CD4-positive, alpha-beta memory T cell (primary cell): ENCODE results near the gene NR3C2. TPM values are rescaled to one million over a fixed set of nuclear protein-coding genes. Genes with fewer than 3 reads are reported as not detected.
"Not testable (repeated sequence)": the region's sequence is repeated elsewhere in the genome, so short reads cannot be mapped to it uniquely, and the experiment has no call there.

Experiments
- CTCF ChIA-PET: fragments of 350-600 bp; sonication (Branson Sonifier 250); formaldehyde crosslinking; loops from one replicate; lab custom pipeline; 2021; ENCODE audit warnings: inconsistent platforms; ENCODE audit not compliant: partially characterized antibody; lab: Charles Lee
- POLR2A ChIA-PET: fragments of 350-600 bp; sonication (Branson Sonifier 250); formaldehyde crosslinking; loops from one replicate; lab custom pipeline; 2021; ENCODE audit not compliant: partially characterized antibody; lab: Charles Lee
- DNase-seq, 5 donors: peaks; one replicate each; pipeline versions ENCODE4 v3.0.0 to v3.0.0-alpha.2; 2020 to 2022; ENCODE audit warnings: mixed read lengths in 1 of 5
- H3K27ac ChIP-seq: one replicate; pipeline ENCODE4 v1.7.0; 2013; ENCODE audit warnings: low read depth, low read length
- H3K27me3 ChIP-seq: 2 replicates; pipeline ENCODE4 v1.7.0; 2013; ENCODE audit warnings: mild to moderate bottlenecking, low read length, moderate library complexity; ENCODE audit not compliant: insufficient read depth
- H3K36me3 ChIP-seq: 2 replicates; pipeline ENCODE4 v1.7.0; 2013; ENCODE audit warnings: mild to moderate bottlenecking, low read length, moderate library complexity; ENCODE audit not compliant: insufficient read depth
- H3K4me1 ChIP-seq: 2 replicates; pipeline ENCODE4 v1.7.0; 2013; ENCODE audit warnings: mild to moderate bottlenecking, low read length, moderate library complexity; ENCODE audit not compliant: insufficient read depth
- H3K4me3 ChIP-seq, 2 donors: one replicate each; pipeline ENCODE4 v1.7.0; 2013; ENCODE audit warnings: low read length in 2 of 2, mild to moderate bottlenecking in 1 of 2
- H3K9me3 ChIP-seq, 2 donors: one replicate each; pipeline ENCODE4 v1.7.0; 2013; ENCODE audit warnings: low read length in 2 of 2, control low read depth in 1 of 2; ENCODE audit not compliant: control insufficient read depth in 1 of 2
- H3K27ac Mint-ChIP-seq, 7 donors: one replicate each; pipeline ENCODE4 v1.8.0; 2020 to 2021; ENCODE audit warnings: mixed read lengths in 7 of 7, mild to moderate bottlenecking in 6 of 7, inconsistent platforms in 3 of 7, moderate library complexity in 3 of 7
- H3K27me3 Mint-ChIP-seq, 2 donors: one replicate each; pipeline ENCODE4 v1.8.0; 2020 to 2021; ENCODE audit warnings: mixed read lengths in 2 of 2
- H3K36me3 Mint-ChIP-seq, 2 donors: one replicate each; pipeline ENCODE4 v1.8.0; 2020 to 2021; ENCODE audit warnings: mixed read lengths in 2 of 2, inconsistent platforms in 1 of 2, mild to moderate bottlenecking in 1 of 2
- H3K4me1 Mint-ChIP-seq, 4 donors: one replicate each; pipeline ENCODE4 v1.8.0; 2020 to 2021; ENCODE audit warnings: mixed read lengths in 4 of 4, mild to moderate bottlenecking in 1 of 4
- H3K4me3 Mint-ChIP-seq, 8 donors: one replicate each; pipeline ENCODE4 v1.8.0; 2020 to 2021; ENCODE audit warnings: mixed read lengths in 8 of 8, mild to moderate bottlenecking in 7 of 8, moderate library complexity in 6 of 8, inconsistent platforms in 3 of 8
- H3K9me3 Mint-ChIP-seq, 8 donors: one replicate each; pipeline ENCODE4 v1.8.0; 2020 to 2021; ENCODE audit warnings: mixed read lengths in 8 of 8, mild to moderate bottlenecking in 5 of 8, inconsistent platforms in 3 of 8, moderate library complexity in 1 of 8
- intact Hi-C: fragments of 100-400 bp; cut with micrococcal nuclease; formaldehyde crosslinking; loops from one replicate; pipeline ENCODE4 v1.15.1; 2023
- polyA plus RNA-seq, 2 donors: library from polyadenylated mRNA; unstranded; fragments of 300-500 nt; fragmentation: Illumina TruSeq; gene quantifications; one replicate each; pipeline ENCODE4 v1.2.3, GENCODE V29; 2021
- total RNA-seq, 2 experiments: library from RNA; stranded (reverse); gene quantifications; one replicate each; pipeline ENCODE4 v1.2.3, GENCODE V29; 2021

Gene NR3C2
- total and polyA plus RNA-seq, 4 experiments from 2014 or later: 4.9 to 50.9 (median 26.8) TPM

- Mint-ChIP-seq H3K27ac (no peak overlapping the region), H3K4me3 (no peak overlapping the region), H3K36me3 (peaks cover 19 to 25% of the 10 kb centered on the region in 2 donors), H3K9me3 (peaks cover 0 to 1% (median 0%) of the 10 kb centered on the region in 8 donors), H3K27me3 (no peaks in the 10 kb centered on the region), H3K4me1 (peaks cover 7 to 11% (median 9%) of the 10 kb centered on the region in 4 donors)
- no peak overlapping the region for H3K27ac ChIP-seq
- no peaks in the 10 kb centered on the region for H3K36me3 ChIP-seq
- H3K27me3 ChIP-seq: no peaks in the 10 kb centered on the region
- DNase-seq: no peak
- ChIA-PET CTCF (no interaction called here), POLR2A (no interaction called here)
- intact Hi-C loops: no loop called here
- no peaks in the 10 kb centered on the region for H3K4me1 ChIP-seq
- no peaks in the 10 kb centered on the region for H3K9me3 ChIP-seq
- no peak overlapping the region for H3K4me3 ChIP-seq
Observed at GRCh38 chr4:148093065-148093464, 349.1 kb downstream of the NR3C2 start.

GRCh38 chr4:148092316-148093014, 349.7 kb downstream of the NR3C2 start:
- H3K9me3 Mint-ChIP-seq: peaks cover 0 to 3% (median 0%) of the 10 kb centered on the region in 8 donors
- H3K27ac Mint-ChIP-seq: peak overlapping the region in 3 of 7 donors; percentile 18 to 50 (median 42)
- H3K27me3 ChIP-seq: no peaks in the 10 kb centered on the region
- no peak overlapping the region for H3K4me3 Mint-ChIP-seq
- H3K4me1 ChIP-seq: no peaks in the 10 kb centered on the region
- no peaks in the 10 kb centered on the region for H3K36me3 ChIP-seq
- no peak for DNase-seq
- no peak overlapping the region for H3K27ac ChIP-seq
- POLR2A ChIA-PET: no interaction called here
- no peaks in the 10 kb centered on the region for H3K27me3 Mint-ChIP-seq
- no peaks in the 10 kb centered on the region for H3K9me3 ChIP-seq
- CTCF ChIA-PET: no interaction called here
- intact Hi-C loops: no loop called here
- peaks cover 22% of the 10 kb centered on the region in 2 donors for H3K36me3 Mint-ChIP-seq
- peaks cover 6 to 14% (median 10%) of the 10 kb centered on the region in 4 donors for H3K4me1 Mint-ChIP-seq
- H3K4me3 ChIP-seq: no peak overlapping the region

- peaks cover 22% of the 10 kb centered on the region in 2 donors for H3K36me3 Mint-ChIP-seq
- no peaks in the 10 kb centered on the region for H3K27me3 Mint-ChIP-seq
- Histone ChIP-seq H3K4me1 (no peaks in the 10 kb centered on the region), H3K27ac (no peak overlapping the region), H3K27me3 (no peaks in the 10 kb centered on the region), H3K36me3 (no peaks in the 10 kb centered on the region), H3K4me3 (no peak overlapping the region), H3K9me3 (no peaks in the 10 kb centered on the region)
- H3K27ac Mint-ChIP-seq: peak overlapping the region in 4 of 7 donors; percentile 42 to 82 (median 54)
- POLR2A ChIA-PET: no interaction called here
- intact Hi-C loops: no loop called here
- peaks cover 0 to 3% (median 0%) of the 10 kb centered on the region in 8 donors for H3K9me3 Mint-ChIP-seq
- CTCF ChIA-PET: no interaction called here
- H3K4me1 Mint-ChIP-seq: peaks cover 10 to 18% (median 12%) of the 10 kb centered on the region in 4 donors
- no peak for DNase-seq
- H3K4me3 Mint-ChIP-seq: no peak overlapping the region
Observed at GRCh38 chr4:148091896-148092295, 350.3 kb downstream of the NR3C2 start.

- Histone ChIP-seq H3K4me1 (no peaks in the 10 kb centered on the region), H3K27me3 (no peaks in the 10 kb centered on the region), H3K4me3 (no peak overlapping the region), H3K36me3 (no peaks in the 10 kb centered on the region), H3K27ac (no peak overlapping the region), H3K9me3 (no peaks in the 10 kb centered on the region)
- no peak for DNase-seq
- Mint-ChIP-seq H3K9me3 (peaks cover 0 to 3% (median 0%) of the 10 kb centered on the region in 8 donors), H3K4me1 (peaks cover 14 to 23% (median 17%) of the 10 kb centered on the region in 4 donors), H3K27me3 (no peaks in the 10 kb centered on the region), H3K4me3 (no peak overlapping the region), H3K36me3 (peaks cover 19 to 27% of the 10 kb centered on the region in 2 donors), H3K27ac (peak overlapping the region in 3 of 7 donors; percentile 22 to 77 (median 74))
- intact Hi-C loops: no loop called here
- CTCF ChIA-PET: no interaction called here
- POLR2A ChIA-PET: no interaction called here
Observed at GRCh38 chr4:148090503-148091476, 351.4 kb downstream of the NR3C2 start.

GRCh38 chr4:148090029-148090428, 352.2 kb downstream of the NR3C2 start:
- DNase-seq: no peak
- Histone ChIP-seq H3K36me3 (no peaks in the 10 kb centered on the region), H3K9me3 (no peaks in the 10 kb centered on the region), H3K4me3 (no peak overlapping the region), H3K27me3 (no peaks in the 10 kb centered on the region), H3K27ac (no peak overlapping the region), H3K4me1 (no peaks in the 10 kb centered on the region)
- no peak overlapping the region for H3K4me3 Mint-ChIP-seq
- no peaks in the 10 kb centered on the region for H3K27me3 Mint-ChIP-seq
- peaks cover 17 to 31% (median 22%) of the 10 kb centered on the region in 4 donors for H3K4me1 Mint-ChIP-seq
- peaks cover 0 to 7% (median 0%) of the 10 kb centered on the region in 8 donors for H3K9me3 Mint-ChIP-seq
- peak overlapping the region in 2 of 7 donors; percentile 22 to 74 for H3K27ac Mint-ChIP-seq
- CTCF ChIA-PET: no interaction called here
- POLR2A ChIA-PET: no interaction called here
- intact Hi-C loops: no loop called here
- H3K36me3 Mint-ChIP-seq: peaks cover 19 to 33% of the 10 kb centered on the region in 2 donors

GRCh38 chr4:148089624-148090023, 352.6 kb downstream of the NR3C2 start:
- no peaks in the 10 kb centered on the region for H3K36me3 ChIP-seq
- Mint-ChIP-seq H3K4me1 (peaks cover 16 to 32% (median 23%) of the 10 kb centered on the region in 4 donors), H3K27ac (peak overlapping the region in 1 of 7 donors; percentile 62), H3K4me3 (no peak overlapping the region), H3K9me3 (peaks cover 0 to 9% (median under 1%) of the 10 kb centered on the region in 8 donors), H3K27me3 (no peaks in the 10 kb centered on the region), H3K36me3 (peaks cover 23 to 35% of the 10 kb centered on the region in 2 donors)
- H3K4me1 ChIP-seq: no peaks in the 10 kb centered on the region
- ChIA-PET POLR2A (no interaction called here), CTCF (no interaction called here)
- H3K27me3 ChIP-seq: no peaks in the 10 kb centered on the region
- H3K4me3 ChIP-seq: no peak overlapping the region
- no peak for DNase-seq
- intact Hi-C loops: no loop called here
- no peaks in the 10 kb centered on the region for H3K9me3 ChIP-seq
- no peak overlapping the region for H3K27ac ChIP-seq

- H3K4me3 ChIP-seq, H3K4me3 Mint-ChIP-seq, H3K27ac ChIP-seq, H3K36me3 ChIP-seq, H3K27me3 ChIP-seq, DNase-seq, intact Hi-C loops, POLR2A ChIA-PET, H3K4me1 ChIP-seq, H3K27me3 Mint-ChIP-seq, H3K9me3 ChIP-seq: not testable (repeated sequence)
- Mint-ChIP-seq H3K9me3 (peaks cover 2 to 11% (median 4%) of the 10 kb centered on the region in 8 donors), H3K4me1 (peaks cover 17 to 28% (median 22%) of the 10 kb centered on the region in 4 donors), H3K27ac (peak overlapping the region in 1 of 7 donors; percentile 79), H3K36me3 (peaks cover 45 to 71% of the 10 kb centered on the region in 2 donors)
- CTCF ChIA-PET: interaction anchor here (1.1 kb wide), 1 partner anchor 38 kb away, joined by 3 read pairs; no protein-coding TSS in a partner anchor
Observed at GRCh38 chr4:148083073-148083472, 359.1 kb downstream of the NR3C2 start.
